G401.6 (cell line): ENCODE results near the gene USP4.
"Not testable (repeated sequence)": the region's sequence is repeated elsewhere in the genome, so short reads cannot be mapped to it uniquely, and the experiment has no call there.

ENCODE experiments used
- FAIRE-seq: peaks from 2 replicates; lab custom pipeline; 2012; peaks lifted over from hg19 to GRCh38; lab: Jason Lieb, UNC

The USP4 gene

GRCh38 chr3:49351521-49352011, 11.7 kb upstream of the USP4 start:
- no peak for FAIRE-seq

GRCh38 chr3:49349348-49350114, 9.7 kb upstream of the USP4 start:
- FAIRE-seq: no peak

GRCh38 chr3:49348361-49348760, 8.5 kb upstream of the USP4 start:
- FAIRE-seq: not testable (repeated sequence)

- no peak for FAIRE-seq
Observed at GRCh38 chr3:49346797-49347251, 7.0 kb upstream of the USP4 start.

GRCh38 chr3:49343163-49343562, 3.3 kb upstream of the USP4 start:
- FAIRE-seq: no peak

- no peak for FAIRE-seq
Observed at GRCh38 chr3:49341996-49342395, 2.1 kb upstream of the USP4 start.

GRCh38 chr3:49339581-49339940, 292 bp downstream of the USP4 start:
- no peak for FAIRE-seq

GRCh38 chr3:49333916-49334633, 5.8 kb downstream of the USP4 start:
- no peak for FAIRE-seq

GRCh38 chr3:49333091-49333490, 6.8 kb downstream of the USP4 start:
- no peak for FAIRE-seq

- no peak for FAIRE-seq
Observed at GRCh38 chr3:49329186-49329585, 10.7 kb downstream of the USP4 start.

- not testable (repeated sequence) for FAIRE-seq
Observed at GRCh38 chr3:49328350-49328749, 11.5 kb downstream of the USP4 start.

- FAIRE-seq: no peak
Observed at GRCh38 chr3:49327485-49327884, 12.4 kb downstream of the USP4 start.

GRCh38 chr3:49324768-49325167, 15.1 kb downstream of the USP4 start:
- no peak for FAIRE-seq

- no peak for FAIRE-seq
Observed at GRCh38 chr3:49316696-49317457, 23.0 kb downstream of the USP4 start.

- FAIRE-seq: no peak
Observed at GRCh38 chr3:49313896-49314688, 25.8 kb downstream of the USP4 start.

GRCh38 chr3:49311283-49311682, 28.6 kb downstream of the USP4 start:
- no peak for FAIRE-seq

GRCh38 chr3:49310677-49311076, 29.2 kb downstream of the USP4 start:
- FAIRE-seq: no peak

- FAIRE-seq: no peak
Observed at GRCh38 chr3:49305608-49306007, 34.2 kb downstream of the USP4 start.

- no peak for FAIRE-seq
Observed at GRCh38 chr3:49302613-49303012, 37.2 kb downstream of the USP4 start.

GRCh38 chr3:49300595-49300994, 39.3 kb downstream of the USP4 start:
- no peak for FAIRE-seq

- FAIRE-seq: no peak
Observed at GRCh38 chr3:49298511-49298910, 41.3 kb downstream of the USP4 start.

GRCh38 chr3:49296781-49297411, 43.0 kb downstream of the USP4 start:
- FAIRE-seq: no peak
